HCT116 (cell line): ENCODE data around the gene ADGRB3. TPM values are rescaled to one million over a fixed set of nuclear protein-coding genes. Genes with fewer than 3 reads are reported as not detected.

Experiments
- ATAC-seq: fragments of 200-7000 bp; cut with Tn5 transposase; 2 replicates; pipeline ENCODE4 v1.9.1; 2020; ENCODE audit warnings: mild to moderate bottlenecking, moderate library complexity
- BruUV-seq: library from RNA; stranded (reverse); fragments of 400-500 nt; replicated peaks from 2 replicates; lab custom pipeline; 2021; lab: Mats Ljungman, UMichigan
- CTCF ChIA-PET: fragments of 300-600 bp; sonication (Branson Sonifier 250); formaldehyde crosslinking; loops from one replicate; lab custom pipeline; 2021; ENCODE audit warnings: antibody characterized with exemption; lab: Charles Lee
- POLR2A ChIA-PET: fragments of 300-600, 350-600 bp; sonication (Branson Sonifier 250); formaldehyde crosslinking; loops from one replicate; lab custom pipeline; 2021; ENCODE audit warnings: antibody characterized with exemption; lab: Charles Lee
- RAD21 ChIA-PET, 2 experiments: fragments of 300-600 bp; sonication (Branson Sonifier 250); formaldehyde crosslinking; loops; one replicate each; lab custom pipeline; 2023; ENCODE audit warnings: low total read pairs in 2 of 2; ENCODE audit not compliant: uncharacterized antibody in 2 of 2, unreplicated experiment in 2 of 2, low non-redundant PET in 1 of 2; lab: Charles Lee
- DNase-seq: peaks from one replicate; pipeline ENCODE4 v3.0.0-alpha.2; 2010; ENCODE audit warnings: low read depth, low spot score
- H2AFZ ChIP-seq: fragments of 200-600 bp; shearing (Covaris generic), sonication (generic); 2 replicates; pipeline ENCODE4 v1.6.1; 2017; ENCODE audit warnings: low read depth, mixed run types, mixed read lengths, antibody characterized with exemption, low read length; ENCODE audit not compliant: poor library complexity, severe bottlenecking
- H3K27ac ChIP-seq: 2 replicates; pipeline ENCODE4 v1.5.1; 2012; ENCODE audit warnings: low read depth, low read length
- H3K27me3 ChIP-seq: fragments of 200-600 bp; sonication (generic); 2 replicates; pipeline ENCODE4 v1.6.1; 2016; ENCODE audit warnings: mixed run types, low read length, mixed read lengths; ENCODE audit not compliant: insufficient read depth
- H3K36me3 ChIP-seq, 2 experiments: fragments of 200-500 bp in 1 of 2; fragments of 200-600 bp in 1 of 2; sonication (Bioruptor generic) in 1 of 2; sonication (generic) in 1 of 2; 2 replicates each; pipeline versions ENCODE4 v1.5.1 to v1.6.1; 2014 to 2016; ENCODE audit warnings: low read length in 2 of 2, inconsistent platforms in 1 of 2, mixed read lengths in 1 of 2, mixed run types in 1 of 2; ENCODE audit not compliant: insufficient read depth in 2 of 2, control insufficient read depth in 1 of 2
- H3K4me1 ChIP-seq, 2 experiments: fragments of 200-600 bp in 1 of 2; sonication (generic) in 1 of 2; 2 replicates each; pipeline versions ENCODE4 v1.5.1 to v1.6.1; 2012 to 2017; ENCODE audit warnings: low read length in 2 of 2, inconsistent platforms in 1 of 2, mild to moderate bottlenecking in 1 of 2, mixed read lengths in 1 of 2, mixed run types in 1 of 2, moderate library complexity in 1 of 2; ENCODE audit not compliant: insufficient read depth in 2 of 2, control insufficient read depth in 1 of 2
- H3K4me2 ChIP-seq: fragments of 200-600 bp; sonication (generic); 2 replicates; pipeline ENCODE4 v1.6.1; 2017; ENCODE audit warnings: mixed run types, low read length, mixed read lengths
- H3K4me3 ChIP-seq, 2 experiments: fragments of 200-600 bp in 1 of 2; sonication (generic) in 1 of 2; replicated peaks in 1 of 2; 2 replicates each; pipeline ENCODE4 v1.5.1; 2011 to 2016; ENCODE audit warnings: low read length in 2 of 2, control low read depth in 1 of 2, low read depth in 1 of 2, mild to moderate bottlenecking in 1 of 2, mixed read lengths in 1 of 2, mixed run types in 1 of 2
- H3K79me2 ChIP-seq: fragments of 200-600 bp; sonication (generic); 2 replicates; pipeline ENCODE4 v1.6.1; 2017; ENCODE audit warnings: mild to moderate bottlenecking, mixed run types, low read length, moderate library complexity, mixed read lengths; ENCODE audit not compliant: insufficient read depth
- H3K9ac ChIP-seq: fragments of 200-600 bp; sonication (generic); 2 replicates; pipeline ENCODE4 v1.6.1; 2016; ENCODE audit warnings: low read length, mixed read lengths
- H3K9me2 ChIP-seq: fragments of 200-600 bp; sonication (generic), shearing (Covaris generic); 2 replicates; pipeline ENCODE4 v1.6.1; 2017; ENCODE audit warnings: mixed run types, mild to moderate bottlenecking, moderate library complexity; ENCODE audit not compliant: insufficient read depth
- H3K9me3 ChIP-seq, 2 experiments: fragments of 200-500 bp in 1 of 2; fragments of 200-600 bp in 1 of 2; sonication (Bioruptor generic) in 1 of 2; sonication (generic) in 1 of 2; 2 replicates each; pipeline ENCODE4 v1.6.1; 2014 to 2017; ENCODE audit warnings: low read length in 2 of 2, mixed read lengths in 2 of 2, inconsistent platforms in 1 of 2, low read depth in 1 of 2, mild to moderate bottlenecking in 1 of 2, mixed run types in 1 of 2, moderate library complexity in 1 of 2; ENCODE audit not compliant: control insufficient read depth in 1 of 2, insufficient read depth in 1 of 2
- H4K20me1 ChIP-seq: fragments of 200-600 bp; sonication (generic), shearing (Covaris generic); 2 replicates; pipeline ENCODE4 v1.6.1; 2017; ENCODE audit warnings: mixed run types, mild to moderate bottlenecking, moderate library complexity; ENCODE audit not compliant: insufficient read depth
- CEBPB ChIP-seq: IDR thresholded peaks from 2 replicates; pipeline ENCODE4 v1.6.1; 2012; ENCODE audit warnings: low read depth
- ELF1 ChIP-seq: IDR thresholded peaks from 2 replicates; pipeline ENCODE4 v1.6.1; 2012; ENCODE audit warnings: low read depth, borderline replicate concordance
- EZH2phosphoT487 ChIP-seq: fragments of 200-600 bp; IDR thresholded peaks from 2 replicates; pipeline ENCODE4 v1.6.1; 2018; ENCODE audit warnings: antibody characterized with exemption, borderline replicate concordance
- POLR2A ChIP-seq: IDR thresholded peaks from 2 replicates; pipeline ENCODE4 v1.7.0; 2011; ENCODE audit warnings: borderline replicate concordance; ENCODE audit not compliant: insufficient read depth, insufficient read length; ENCODE audit errors: extremely low read depth
- RAD21 ChIP-seq: IDR thresholded peaks from 2 replicates; pipeline ENCODE4 v1.6.1; 2012; ENCODE audit warnings: low read depth, mild to moderate bottlenecking
- SRF ChIP-seq: IDR thresholded peaks from 2 replicates; pipeline ENCODE4 v1.6.1; 2012; ENCODE audit warnings: low read depth
- TCF7L2 ChIP-seq: IDR thresholded peaks from 2 replicates; pipeline ENCODE4 v1.7.0; 2011; ENCODE audit warnings: borderline replicate concordance, inconsistent platforms; ENCODE audit not compliant: insufficient read depth, insufficient read length; ENCODE audit errors: extremely low read depth
- ZNF274 ChIP-seq: fragments of 200-500 bp; sonication (Bioruptor generic); IDR thresholded peaks from 2 replicates; pipeline ENCODE4 v1.6.1; 2014; ENCODE audit warnings: mild to moderate bottlenecking, low read depth, low read length, inconsistent platforms
- intact Hi-C: fragments of 100-400 bp; cut with micrococcal nuclease; formaldehyde crosslinking; loops from 2 replicates; pipeline ENCODE4 v1.10.0; 2022
- total RNA-seq: library from RNA; stranded (reverse); gene quantifications from one replicate; pipeline ENCODE4 v1.2.1, GENCODE V29; 2021; ENCODE audit not compliant: unreplicated experiment
- TF ChIP-seq, protein P1 (sequence below): IDR thresholded peaks from 2 replicates; pipeline ENCODE4 v1.6.1; 2011; ENCODE audit warnings: mild to moderate bottlenecking, low read length, moderate library complexity; ENCODE audit not compliant: insufficient replicate concordance; ENCODE audit errors: extremely low read depth
- TF ChIP-seq, protein P2 (sequence below), 3 experiments: fragments of 200-600 bp in 1 of 3; sonication (generic) in 1 of 3; IDR thresholded peaks in 2 of 3; conservative IDR thresholded peaks in 1 of 3; 2 replicates each; pipeline ENCODE4 v1.5.1; 2012 to 2017; ENCODE audit warnings: low read depth in 2 of 3, low read length in 2 of 3, antibody characterized with exemption in 1 of 3, borderline replicate concordance in 1 of 3, control low read depth in 1 of 3, mild to moderate bottlenecking in 1 of 3, mixed read lengths in 1 of 3, mixed run types in 1 of 3, moderate library complexity in 1 of 3; ENCODE audit not compliant: insufficient read depth in 1 of 3
- TF ChIP-seq, protein P3 (sequence below): IDR thresholded peaks from 2 replicates; pipeline ENCODE4 v1.6.1; 2012

ADGRB3 gene
- total RNA-seq, 1 experiment from 2014 or later: not detected

DNA sequence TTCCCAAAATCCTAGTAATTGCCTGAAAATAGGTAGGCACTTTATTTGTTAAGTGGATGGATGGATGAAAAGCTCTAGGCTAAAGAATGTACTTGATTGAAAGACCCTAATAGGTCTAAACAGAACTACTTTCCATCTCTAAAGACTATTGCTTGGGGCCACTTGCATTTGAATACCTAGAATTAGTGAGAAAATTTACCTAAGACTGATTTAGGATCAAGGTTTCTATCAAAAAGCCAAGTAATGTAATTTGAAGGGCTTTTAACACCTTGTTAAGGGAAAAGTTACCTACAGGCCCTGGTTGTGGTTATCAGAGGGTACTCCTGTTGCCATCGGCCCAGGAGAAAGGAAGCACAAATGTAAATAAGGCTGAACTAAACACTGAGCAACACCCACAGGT is 581.0 kb downstream of the ADGRB3 start:
- intact Hi-C loops: no loop called here
- H3K9ac ChIP-seq: no peak overlapping the region
- ChIA-PET CTCF (no interaction called here), RAD21 (no interaction called here), POLR2A (no interaction called here)
- ATAC-seq (no peak), DNase-seq (no peak)
- no peak overlapping the region for H3K4me3 ChIP-seq
- H3K36me3 ChIP-seq: no peaks in the 10 kb centered on the region
- TF ChIP-seq RAD21 (no peak), ELF1 (no peak), CEBPB (no peak), ZNF274 (no peak), EZH2phosphoT487 (no peak), POLR2A (no peak), TCF7L2 (no peak), SRF (no peak)
- TF ChIP-seq, protein P1, sequence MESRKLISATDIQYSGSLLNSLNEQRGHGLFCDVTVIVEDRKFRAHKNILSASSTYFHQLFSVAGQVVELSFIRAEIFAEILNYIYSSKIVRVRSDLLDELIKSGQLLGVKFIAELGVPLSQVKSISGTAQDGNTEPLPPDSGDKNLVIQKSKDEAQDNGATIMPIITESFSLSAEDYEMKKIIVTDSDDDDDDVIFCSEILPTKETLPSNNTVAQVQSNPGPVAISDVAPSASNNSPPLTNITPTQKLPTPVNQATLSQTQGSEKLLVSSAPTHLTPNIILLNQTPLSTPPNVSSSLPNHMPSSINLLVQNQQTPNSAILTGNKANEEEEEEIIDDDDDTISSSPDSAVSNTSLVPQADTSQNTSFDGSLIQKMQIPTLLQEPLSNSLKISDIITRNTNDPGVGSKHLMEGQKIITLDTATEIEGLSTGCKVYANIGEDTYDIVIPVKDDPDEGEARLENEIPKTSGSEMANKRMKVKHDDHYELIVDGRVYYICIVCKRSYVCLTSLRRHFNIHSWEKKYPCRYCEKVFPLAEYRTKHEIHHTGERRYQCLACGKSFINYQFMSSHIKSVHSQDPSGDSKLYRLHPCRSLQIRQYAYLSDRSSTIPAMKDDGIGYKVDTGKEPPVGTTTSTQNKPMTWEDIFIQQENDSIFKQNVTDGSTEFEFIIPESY: no peak
- TF ChIP-seq, protein P2, sequence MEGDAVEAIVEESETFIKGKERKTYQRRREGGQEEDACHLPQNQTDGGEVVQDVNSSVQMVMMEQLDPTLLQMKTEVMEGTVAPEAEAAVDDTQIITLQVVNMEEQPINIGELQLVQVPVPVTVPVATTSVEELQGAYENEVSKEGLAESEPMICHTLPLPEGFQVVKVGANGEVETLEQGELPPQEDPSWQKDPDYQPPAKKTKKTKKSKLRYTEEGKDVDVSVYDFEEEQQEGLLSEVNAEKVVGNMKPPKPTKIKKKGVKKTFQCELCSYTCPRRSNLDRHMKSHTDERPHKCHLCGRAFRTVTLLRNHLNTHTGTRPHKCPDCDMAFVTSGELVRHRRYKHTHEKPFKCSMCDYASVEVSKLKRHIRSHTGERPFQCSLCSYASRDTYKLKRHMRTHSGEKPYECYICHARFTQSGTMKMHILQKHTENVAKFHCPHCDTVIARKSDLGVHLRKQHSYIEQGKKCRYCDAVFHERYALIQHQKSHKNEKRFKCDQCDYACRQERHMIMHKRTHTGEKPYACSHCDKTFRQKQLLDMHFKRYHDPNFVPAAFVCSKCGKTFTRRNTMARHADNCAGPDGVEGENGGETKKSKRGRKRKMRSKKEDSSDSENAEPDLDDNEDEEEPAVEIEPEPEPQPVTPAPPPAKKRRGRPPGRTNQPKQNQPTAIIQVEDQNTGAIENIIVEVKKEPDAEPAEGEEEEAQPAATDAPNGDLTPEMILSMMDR (IDR thresholded peaks at IDR 0.05 in 2 of 3, conservative IDR thresholded peaks at IDR 0.05 in 1 of 3; ENCODE audit: borderline replicate concordance in 1 of 3, insufficient read depth in 1 of 3, low read depth in 2 of 3, low read length in 2 of 3): no peak
- TF ChIP-seq, protein P3, sequence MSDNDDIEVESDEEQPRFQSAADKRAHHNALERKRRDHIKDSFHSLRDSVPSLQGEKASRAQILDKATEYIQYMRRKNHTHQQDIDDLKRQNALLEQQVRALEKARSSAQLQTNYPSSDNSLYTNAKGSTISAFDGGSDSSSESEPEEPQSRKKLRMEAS: no peak
- no peaks in the 10 kb centered on the region for H4K20me1 ChIP-seq
- H3K9me2 ChIP-seq: no peaks in the 10 kb centered on the region
- no peaks in the 10 kb centered on the region for H3K4me1 ChIP-seq
- H3K9me3 ChIP-seq: peaks cover 6 to 12% of the 10 kb centered on the region in 2 experiments; a peak in 2 of 4 replicates
- no peaks in the 10 kb centered on the region for H3K27me3 ChIP-seq
- BruUV-seq: no TSS peak
- no peak overlapping the region for H3K4me2 ChIP-seq
- H3K27ac ChIP-seq: no peak overlapping the region
- H2AFZ ChIP-seq: no peak overlapping the region
- H3K79me2 ChIP-seq: no peaks in the 10 kb centered on the region
